K562 treated with DMSO at 1 percent for 12 hours (cell line): ENCODE data around the gene ANKZF1. TPM values are rescaled to one million over a fixed set of nuclear protein-coding genes. Genes with fewer than 3 reads are reported as not detected.

Experiments
- total RNA-seq: library from RNA; unstranded; fragments of 300-600 nt; gene quantifications from 2 replicates; pipeline ENCODE4 v1.2.3, GENCODE V29; 2022; ENCODE audit not compliant: insufficient read depth

Gene ANKZF1
- 24.2 and 34.6 TPM in 2 replicates for total RNA-seq

GRCh38 chr2:219229305-219230058 lies at the start of gene ANKZF1, which contains the start of gene ATG9A:
TSS of gene ANKZF1 (plus strand) at chr2:219229806. CDS start at chr2:219230258, 452 bp downstream.
TSS of gene ATG9A (minus strand) at chr2:219229636. CDS start at chr2:219228024, 1,612 bp downstream.

GRCh38 chr2:219206328-219207133 lies 23.1 kb upstream of the ANKZF1 start, which contains the start of gene ZFAND2B:
TSS of gene ZFAND2B (plus strand) at chr2:219206782. CDS start at chr2:219206988, 206 bp downstream.

GRCh38 chr2:219218732-219219701 lies 10.6 kb upstream of the ANKZF1 start, which contains the start of gene ABCB6:
TSS of gene ABCB6 (minus strand) at chr2:219218958. CDS start at chr2:219218673, 285 bp downstream.

GRCh38 chr2:219245148-219245898 lies 15.7 kb downstream of the ANKZF1 start, which contains the start of the genes GLB1L and STK16:
TSS of gene GLB1L (minus strand) at chr2:219245444. CDS start at chr2:219243573, 1,871 bp downstream.
TSS of gene STK16 (plus strand) at chr2:219245479. CDS start at chr2:219246000, 521 bp downstream.

GRCh38 chr2:219252900-219253752 lies 23.5 kb downstream of the ANKZF1 start, which contains the start of gene TUBA4B:
TSS of gene TUBA4B (plus strand) at chr2:219253243. CDS start at chr2:219253408, 165 bp downstream.

GRCh38 chr2:219253753-219254589 lies 24.4 kb downstream of the ANKZF1 start, which contains the start of gene TUBA4A:
TSS of gene TUBA4A (minus strand) at chr2:219253918. CDS start at chr2:219253858, 60 bp downstream.

GRCh38 chr2:219279151-219279915 lies 49.7 kb downstream of the ANKZF1 start, which contains the start of gene DNAJB2:
TSS of gene DNAJB2 (plus strand) at chr2:219279366. CDS start at chr2:219279834, 468 bp downstream.

Other genes starting within 250 kb of the ANKZF1 start
- gene FEV, start 244.6 kb upstream of the ANKZF1 start, total RNA-seq = 0.60 TPM in 1 of 2 replicates, not detected in the other
- gene CRYBA2, start 236.4 kb upstream of the ANKZF1 start, total RNA-seq = not detected in 2 replicates
- not detected in 2 replicates for gene CFAP65, start 188.3 kb upstream of the ANKZF1 start, total RNA-seq
- gene IHH, start 168.9 kb upstream of the ANKZF1 start, total RNA-seq = not detected in 2 replicates
- gene NHEJ1, start 69.0 kb upstream of the ANKZF1 start, total RNA-seq = 6.9 and 12.1 TPM in 2 replicates
- 1.5 TPM in 1 of 2 replicates, not detected in the other for gene SLC23A3, start 59.8 kb upstream of the ANKZF1 start, total RNA-seq
- gene CNPPD1, start 52.9 kb upstream of the ANKZF1 start, total RNA-seq = 54.9 and 63.8 TPM in 2 replicates
- 22.8 and 41.0 TPM in 2 replicates for gene RETREG2, start 51.5 kb upstream of the ANKZF1 start, total RNA-seq
- gene ZFAND2B, start 23.0 kb upstream of the ANKZF1 start, total RNA-seq = 42.7 and 47.8 TPM in 2 replicates
- gene ABCB6, start 10.8 kb upstream of the ANKZF1 start, total RNA-seq = 16.1 and 16.6 TPM in 2 replicates
- gene ATG9A, start 170 bp upstream of the ANKZF1 start, total RNA-seq = 17.1 and 36.5 TPM in 2 replicates
- 2.0 and 7.4 TPM in 2 replicates for gene GLB1L, start 15.6 kb downstream of the ANKZF1 start, total RNA-seq
- gene STK16, start 15.7 kb downstream of the ANKZF1 start, total RNA-seq = 21.3 and 23.7 TPM in 2 replicates
- not detected in 2 replicates for gene TUBA4B, start 23.4 kb downstream of the ANKZF1 start, total RNA-seq
- gene TUBA4A, start 24.1 kb downstream of the ANKZF1 start, total RNA-seq = 69.3 and 74.9 TPM in 2 replicates
- 28.4 and 29.6 TPM in 2 replicates for gene DNAJB2, start 49.6 kb downstream of the ANKZF1 start, total RNA-seq
- gene PTPRN, start 79.6 kb downstream of the ANKZF1 start, total RNA-seq = not detected in 2 replicates
- not detected in 2 replicates for gene RESP18, start 102.9 kb downstream of the ANKZF1 start, total RNA-seq
- gene DNPEP, start 158.1 kb downstream of the ANKZF1 start, total RNA-seq = 51.2 and 77.3 TPM in 2 replicates
- 15.2 and 15.7 TPM in 2 replicates for gene DES, start 188.6 kb downstream of the ANKZF1 start, total RNA-seq
- 7.1 and 13.8 TPM in 2 replicates for gene SPEG, start 205.0 kb downstream of the ANKZF1 start, total RNA-seq